Loucy (cell line): ENCODE results near the gene SLC26A2.

Source experiments
- H2AFZ ChIP-seq: fragments of 200-600 bp; sonication (generic); 2 replicates; pipeline ENCODE4 v1.6.0; 2016; ENCODE audit warnings: antibody characterized with exemption, mild to moderate bottlenecking, low read length, moderate library complexity
- H3F3A ChIP-seq: fragments of 200-600 bp; 2 replicates; pipeline ENCODE4 v1.6.0; 2016; ENCODE audit warnings: antibody characterized with exemption, low read depth, mild to moderate bottlenecking
- H3K27me3 ChIP-seq: fragments of 200-600 bp; sonication (generic); 2 replicates; pipeline ENCODE4 v1.6.1; 2014; ENCODE audit warnings: low read length, mild to moderate bottlenecking; ENCODE audit not compliant: insufficient read depth, poor library complexity, severe bottlenecking
- H3K36me3 ChIP-seq: fragments of 200-600 bp; sonication (generic); 2 replicates; pipeline ENCODE4 v1.6.1; 2016; ENCODE audit warnings: low read length; ENCODE audit not compliant: insufficient read depth
- H3K4me1 ChIP-seq: fragments of 200-600 bp; sonication (generic); 2 replicates; pipeline ENCODE4 v1.5.1; 2014; ENCODE audit warnings: low read length, mild to moderate bottlenecking; ENCODE audit not compliant: insufficient read depth, poor library complexity, severe bottlenecking
- H3K4me2 ChIP-seq: fragments of 200-600 bp; sonication (generic); 2 replicates; pipeline ENCODE4 v1.6.0; 2014; ENCODE audit warnings: antibody characterized with exemption, low read length, low read depth, mild to moderate bottlenecking; ENCODE audit not compliant: poor library complexity, severe bottlenecking
- H3K4me3 ChIP-seq: fragments of 200-600 bp; sonication (generic); 2 replicates; pipeline ENCODE4 v1.5.1; 2014; ENCODE audit warnings: low read length, mild to moderate bottlenecking, mixed read lengths; ENCODE audit not compliant: poor library complexity, severe bottlenecking
- H3K79me2 ChIP-seq: fragments of 200-600 bp; sonication (generic); 2 replicates; pipeline ENCODE4 v1.6.1; 2014; ENCODE audit warnings: low read length; ENCODE audit not compliant: insufficient read depth
- H3K9ac ChIP-seq: fragments of 200-600 bp; sonication (generic); 2 replicates; pipeline ENCODE4 v1.6.0; 2014; ENCODE audit warnings: mild to moderate bottlenecking, low read depth, low read length, moderate library complexity; ENCODE audit not compliant: poor library complexity, severe bottlenecking
- H3K9me2 ChIP-seq: fragments of 200-600 bp; sonication (generic); replicated peaks from 2 replicates; pipeline ENCODE4 v1.6.1; 2016; ENCODE audit warnings: low read depth, low read length, mixed read lengths
- H3K9me3 ChIP-seq: fragments of 200-600 bp; sonication (generic); 2 replicates; pipeline ENCODE4 v1.6.1; 2014; ENCODE audit warnings: mild to moderate bottlenecking, antibody characterized with exemption, low read length, low read depth; ENCODE audit not compliant: insufficient read depth
- H4K20me1 ChIP-seq: fragments of 200-600 bp; sonication (generic); 2 replicates; pipeline ENCODE4 v1.6.0; 2014; ENCODE audit warnings: antibody characterized with exemption, low read length, mild to moderate bottlenecking; ENCODE audit not compliant: insufficient read depth, poor library complexity, severe bottlenecking
- EZH2phosphoT487 ChIP-seq: fragments of 200-600 bp; IDR thresholded peaks from 2 replicates; pipeline ENCODE4 v1.6.1; 2018; ENCODE audit warnings: antibody characterized with exemption, mild to moderate bottlenecking, moderate library complexity, borderline replicate concordance
- TF ChIP-seq, protein P1 (sequence below): fragments of 200-600 bp; sonication (generic); conservative IDR thresholded peaks from 2 replicates; pipeline ENCODE4 v1.5.1; 2014; ENCODE audit warnings: mild to moderate bottlenecking, antibody characterized with exemption, low read length

Gene SLC26A2

GRCh38 chr5:150036513-150036912 lies 76.0 kb downstream of the SLC26A2 start:
- no peaks in the 10 kb centered on the region for H3K27me3 ChIP-seq
- H3K9me3 ChIP-seq, result no peaks in the 10 kb centered on the region
- no peaks in the 10 kb centered on the region for H3F3A ChIP-seq
- no peak for TF ChIP-seq EZH2phosphoT487
- TF ChIP-seq, protein P1, sequence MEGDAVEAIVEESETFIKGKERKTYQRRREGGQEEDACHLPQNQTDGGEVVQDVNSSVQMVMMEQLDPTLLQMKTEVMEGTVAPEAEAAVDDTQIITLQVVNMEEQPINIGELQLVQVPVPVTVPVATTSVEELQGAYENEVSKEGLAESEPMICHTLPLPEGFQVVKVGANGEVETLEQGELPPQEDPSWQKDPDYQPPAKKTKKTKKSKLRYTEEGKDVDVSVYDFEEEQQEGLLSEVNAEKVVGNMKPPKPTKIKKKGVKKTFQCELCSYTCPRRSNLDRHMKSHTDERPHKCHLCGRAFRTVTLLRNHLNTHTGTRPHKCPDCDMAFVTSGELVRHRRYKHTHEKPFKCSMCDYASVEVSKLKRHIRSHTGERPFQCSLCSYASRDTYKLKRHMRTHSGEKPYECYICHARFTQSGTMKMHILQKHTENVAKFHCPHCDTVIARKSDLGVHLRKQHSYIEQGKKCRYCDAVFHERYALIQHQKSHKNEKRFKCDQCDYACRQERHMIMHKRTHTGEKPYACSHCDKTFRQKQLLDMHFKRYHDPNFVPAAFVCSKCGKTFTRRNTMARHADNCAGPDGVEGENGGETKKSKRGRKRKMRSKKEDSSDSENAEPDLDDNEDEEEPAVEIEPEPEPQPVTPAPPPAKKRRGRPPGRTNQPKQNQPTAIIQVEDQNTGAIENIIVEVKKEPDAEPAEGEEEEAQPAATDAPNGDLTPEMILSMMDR, result no peak
- no peak overlapping the region for H2AFZ ChIP-seq
- no peak overlapping the region for H3K4me2 ChIP-seq
- no peaks in the 10 kb centered on the region for H3K9me2 ChIP-seq
- H4K20me1 ChIP-seq, result no peaks in the 10 kb centered on the region
- H3K36me3 ChIP-seq, result peaks cover 96% of the 10 kb centered on the region; the same call in 1 of the 2 replicates
- H3K9ac ChIP-seq, result no peak overlapping the region
- H3K79me2 ChIP-seq, result no peaks in the 10 kb centered on the region
- no peaks in the 10 kb centered on the region for H3K4me1 ChIP-seq
- no peak overlapping the region for H3K4me3 ChIP-seq
